GM23338 (cell line): ENCODE data around the gene ALDH7A1.

Source experiments
- CREB1 ChIP-seq: fragments of 250-450 bp; sonication (Bioruptor Pico); IDR thresholded peaks from 2 replicates; pipeline ENCODE4 v1.5.0; 2020; ENCODE audit warnings: low read depth, mild to moderate bottlenecking, moderate library complexity
- CTCF ChIP-seq, 2 experiments: fragments of 200-600 bp in 1 of 2; sonication (generic) in 1 of 2; conservative IDR thresholded peaks; 2 replicates each; pipeline versions ENCODE4 v1.5.1 to v1.6.1; 2016 to 2017; ENCODE audit warnings: antibody characterized with exemption in 2 of 2, low read depth in 2 of 2, mild to moderate bottlenecking in 2 of 2, moderate library complexity in 1 of 2
- ETS1 ChIP-seq: IDR thresholded peaks from 2 replicates; pipeline ENCODE4 v1.6.1; 2016; ENCODE audit warnings: antibody characterized with exemption
- EZH2 ChIP-seq: fragments of 200-600 bp; sonication (generic); IDR thresholded peaks from one replicate; pipeline ENCODE4 v1.8.0; 2017; ENCODE audit warnings: antibody characterized with exemption, mild to moderate bottlenecking, low read depth; ENCODE audit not compliant: unreplicated experiment
- EZH2phosphoT487 ChIP-seq: fragments of 200-600 bp; sonication (generic); IDR thresholded peaks from one replicate; pipeline ENCODE4 v1.8.1; 2018; ENCODE audit warnings: antibody characterized with exemption; ENCODE audit not compliant: unreplicated experiment
- JUNB ChIP-seq: IDR thresholded peaks from one replicate; pipeline ENCODE4 v1.6.1; 2016; ENCODE audit warnings: antibody characterized with exemption; ENCODE audit not compliant: unreplicated experiment
- POLR2AphosphoS5 ChIP-seq: IDR thresholded peaks from 2 replicates; pipeline ENCODE4 v1.6.1; 2016; ENCODE audit warnings: antibody characterized with exemption, low read depth
- REST ChIP-seq: IDR thresholded peaks from one replicate; pipeline ENCODE4 v1.6.1; 2018; ENCODE audit warnings: antibody characterized with exemption; ENCODE audit not compliant: unreplicated experiment
- ZNF331 ChIP-seq: fragments of 250-450 bp; sonication (Bioruptor Pico); IDR thresholded peaks from 2 replicates; pipeline ENCODE4 v1.5.0; 2020; ENCODE audit warnings: low read depth, mild to moderate bottlenecking, moderate library complexity
- ZNF462 ChIP-seq: fragments of 250-450 bp; sonication (Bioruptor Pico); IDR thresholded peaks from 2 replicates; pipeline ENCODE4 v1.5.0; 2020; ENCODE audit warnings: mild to moderate bottlenecking, moderate library complexity

- TF ChIP-seq CTCF (conservative IDR thresholded peaks at IDR 0.05; ENCODE audit: low read depth in 2 of 2) (no peak), JUNB (no peak), REST (no peak), EZH2 (no peak), EZH2phosphoT487 (no peak), CREB1 (CRISPR knock-in tag) (no peak), ZNF331 (no peak), ZNF462 (CRISPR knock-in tag) (no peak), POLR2AphosphoS5 (no peak), ETS1 (no peak)
These were observed 80.4 kb downstream of the ALDH7A1 start for GRCh38 chr5:126514558-126515141.
